GM18520 (cell line): Measurements from ENCODE around the gene RNF152.

Experiments used
- ATAC-seq: cut with Tn5 transposase; IDR thresholded peaks from one replicate; pipeline ENCODE4 v1.9.1; 2021; ENCODE audit not compliant: unreplicated experiment

RNF152 gene

GRCh38 chr18:61894751-61895524 lies 2.1 kb upstream of the RNF152 start:
- ATAC-seq: no peak

- peak; percentile 82 for ATAC-seq
Measured at GRCh38 chr18:61893971-61894750, 1.4 kb upstream of the RNF152 start.

- no peak for ATAC-seq
Measured at GRCh38 chr18:61893309-61893970, 633 bp upstream of the RNF152 start.

- no peak for ATAC-seq
Measured at GRCh38 chr18:61891894-61892293, 913 bp downstream of the RNF152 start.

GRCh38 chr18:61891271-61891670 lies 1.5 kb downstream of the RNF152 start:
- no peak for ATAC-seq

- no peak for ATAC-seq
Measured at GRCh38 chr18:61890344-61890743, 2.5 kb downstream of the RNF152 start.

- ATAC-seq: no peak
Measured at GRCh38 chr18:61889541-61889940, 3.3 kb downstream of the RNF152 start.

GRCh38 chr18:61888622-61889021 lies 4.2 kb downstream of the RNF152 start:
- ATAC-seq: no peak

- ATAC-seq: no peak
Measured at GRCh38 chr18:61887838-61888237, 5.0 kb downstream of the RNF152 start.

GRCh38 chr18:61883547-61883946 lies 9.3 kb downstream of the RNF152 start:
- no peak for ATAC-seq

GRCh38 chr18:61882296-61883004 lies 10.4 kb downstream of the RNF152 start:
- no peak for ATAC-seq

GRCh38 chr18:61876899-61877298 lies 15.9 kb downstream of the RNF152 start:
- ATAC-seq: no peak

GRCh38 chr18:61870151-61870550 lies 22.7 kb downstream of the RNF152 start:
- no peak for ATAC-seq

- ATAC-seq: no peak
Measured at GRCh38 chr18:61869636-61870035, 23.2 kb downstream of the RNF152 start.

- no peak for ATAC-seq
Measured at GRCh38 chr18:61865466-61866175, 27.2 kb downstream of the RNF152 start.

GRCh38 chr18:61861372-61861771 lies 31.4 kb downstream of the RNF152 start:
- no peak for ATAC-seq

GRCh38 chr18:61860302-61860701 lies 32.5 kb downstream of the RNF152 start:
- ATAC-seq: no peak

GRCh38 chr18:61859113-61859512 lies 33.7 kb downstream of the RNF152 start:
- ATAC-seq: no peak

GRCh38 chr18:61856678-61857077 lies 36.1 kb downstream of the RNF152 start:
- ATAC-seq: no peak
